Ascending aorta (tissue), 2 donors: ENCODE data around the gene AMDHD2. TPM values are rescaled to one million over a fixed set of nuclear protein-coding genes. Genes with fewer than 3 reads are reported as not detected.

Experiments used
- DNase-seq, 2 donors: peaks; one replicate each; pipeline ENCODE4 v3.0.0-alpha.2; 2019; ENCODE audit warnings: low spot score in 2 of 2
- H3K27ac ChIP-seq, 2 donors: fragments of 200-600 bp; sonication (generic); one replicate each; pipeline ENCODE4 v1.5.1; 2016 to 2017; ENCODE audit warnings: mild to moderate bottlenecking in 1 of 2
- H3K27me3 ChIP-seq: fragments of 200-600 bp; sonication (generic); one replicate; pipeline ENCODE4 v1.5.1; 2017
- H3K36me3 ChIP-seq, 2 donors: fragments of 200-600 bp; sonication (generic); one replicate each; pipeline ENCODE4 v1.5.1; 2016
- H3K4me1 ChIP-seq, 2 donors: fragments of 200-600 bp; sonication (generic); one replicate each; pipeline ENCODE4 v1.5.1; 2016 to 2017; ENCODE audit warnings: mild to moderate bottlenecking in 1 of 2
- H3K4me3 ChIP-seq, 2 donors: fragments of 200-600 bp; sonication (generic); one replicate each; pipeline ENCODE4 v1.5.1; 2016 to 2017; ENCODE audit warnings: mild to moderate bottlenecking in 1 of 2
- H3K9me3 ChIP-seq, 2 donors: fragments of 200-600 bp; sonication (generic); one replicate each; pipeline ENCODE4 v1.5.1; 2016
- intact Hi-C: fragments of 100-400 bp; cut with DNase I; formaldehyde crosslinking; loops from one replicate; pipeline ENCODE4 v1.15.1; 2023
- total RNA-seq: library from RNA; depleted of rRNA; stranded (reverse); fragments of >200 nt; gene quantifications from one replicate; pipeline ENCODE4 v1.1.0, GENCODE V29; 2016
- TF ChIP-seq, protein P1 (sequence below), 3 experiments: fragments of 200-600 bp in 2 of 3; fragments of 450-650 bp in 1 of 3; sonication (generic) in 2 of 3; IDR thresholded peaks; one replicate each; pipeline ENCODE4 v1.5.1; 2016 to 2019; ENCODE audit warnings: antibody characterized with exemption in 3 of 3, mild to moderate bottlenecking in 1 of 3, moderate library complexity in 1 of 3

AMDHD2 gene
- total RNA-seq, 1 donor from 2014 or later: 16.1 TPM

DNA sequence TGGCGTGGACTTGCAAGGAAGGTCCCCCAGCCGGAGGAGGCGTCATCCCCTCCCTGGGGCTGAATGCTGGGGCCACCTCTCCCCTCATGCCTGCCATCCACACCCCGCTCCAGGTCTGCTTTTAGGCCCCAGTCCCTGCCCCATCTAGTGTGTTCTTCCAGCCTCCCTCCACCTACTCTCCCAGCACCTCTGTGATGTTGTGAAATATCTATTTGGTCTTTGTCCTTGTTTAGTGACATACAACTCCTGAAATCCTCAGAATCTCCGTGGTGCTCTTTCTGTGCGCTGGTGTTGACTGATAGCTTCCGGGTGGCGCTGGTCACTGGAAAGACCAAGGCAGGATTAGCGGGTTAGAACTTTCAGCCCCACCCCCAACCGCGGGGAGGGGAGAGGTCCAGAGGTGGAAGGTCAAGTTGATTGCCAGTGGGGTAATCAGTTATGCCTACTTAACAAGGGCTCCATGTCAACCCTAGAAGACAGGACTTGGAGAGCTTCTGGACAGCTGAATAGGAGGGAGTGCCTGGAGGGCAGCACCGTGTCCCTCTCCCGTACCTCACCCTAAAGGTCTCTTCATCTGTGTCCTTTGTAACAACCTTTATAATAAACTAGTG lies 35.2 kb upstream of the AMDHD2 start:
- Histone ChIP-seq H3K4me3 (no peak overlapping the region), H3K27ac (no peak overlapping the region), H3K27me3 (no peaks in the 10 kb centered on the region), H3K36me3 (no peaks in the 10 kb centered on the region), H3K9me3 (no peaks in the 10 kb centered on the region), H3K4me1 (peaks cover 8 to 17% of the 10 kb centered on the region in 2 donors)
- no peak for DNase-seq
- TF ChIP-seq, protein P1, sequence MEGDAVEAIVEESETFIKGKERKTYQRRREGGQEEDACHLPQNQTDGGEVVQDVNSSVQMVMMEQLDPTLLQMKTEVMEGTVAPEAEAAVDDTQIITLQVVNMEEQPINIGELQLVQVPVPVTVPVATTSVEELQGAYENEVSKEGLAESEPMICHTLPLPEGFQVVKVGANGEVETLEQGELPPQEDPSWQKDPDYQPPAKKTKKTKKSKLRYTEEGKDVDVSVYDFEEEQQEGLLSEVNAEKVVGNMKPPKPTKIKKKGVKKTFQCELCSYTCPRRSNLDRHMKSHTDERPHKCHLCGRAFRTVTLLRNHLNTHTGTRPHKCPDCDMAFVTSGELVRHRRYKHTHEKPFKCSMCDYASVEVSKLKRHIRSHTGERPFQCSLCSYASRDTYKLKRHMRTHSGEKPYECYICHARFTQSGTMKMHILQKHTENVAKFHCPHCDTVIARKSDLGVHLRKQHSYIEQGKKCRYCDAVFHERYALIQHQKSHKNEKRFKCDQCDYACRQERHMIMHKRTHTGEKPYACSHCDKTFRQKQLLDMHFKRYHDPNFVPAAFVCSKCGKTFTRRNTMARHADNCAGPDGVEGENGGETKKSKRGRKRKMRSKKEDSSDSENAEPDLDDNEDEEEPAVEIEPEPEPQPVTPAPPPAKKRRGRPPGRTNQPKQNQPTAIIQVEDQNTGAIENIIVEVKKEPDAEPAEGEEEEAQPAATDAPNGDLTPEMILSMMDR (IDR thresholded peaks at IDR 0.05): no peak
- intact Hi-C loops: no loop called here

DNA sequence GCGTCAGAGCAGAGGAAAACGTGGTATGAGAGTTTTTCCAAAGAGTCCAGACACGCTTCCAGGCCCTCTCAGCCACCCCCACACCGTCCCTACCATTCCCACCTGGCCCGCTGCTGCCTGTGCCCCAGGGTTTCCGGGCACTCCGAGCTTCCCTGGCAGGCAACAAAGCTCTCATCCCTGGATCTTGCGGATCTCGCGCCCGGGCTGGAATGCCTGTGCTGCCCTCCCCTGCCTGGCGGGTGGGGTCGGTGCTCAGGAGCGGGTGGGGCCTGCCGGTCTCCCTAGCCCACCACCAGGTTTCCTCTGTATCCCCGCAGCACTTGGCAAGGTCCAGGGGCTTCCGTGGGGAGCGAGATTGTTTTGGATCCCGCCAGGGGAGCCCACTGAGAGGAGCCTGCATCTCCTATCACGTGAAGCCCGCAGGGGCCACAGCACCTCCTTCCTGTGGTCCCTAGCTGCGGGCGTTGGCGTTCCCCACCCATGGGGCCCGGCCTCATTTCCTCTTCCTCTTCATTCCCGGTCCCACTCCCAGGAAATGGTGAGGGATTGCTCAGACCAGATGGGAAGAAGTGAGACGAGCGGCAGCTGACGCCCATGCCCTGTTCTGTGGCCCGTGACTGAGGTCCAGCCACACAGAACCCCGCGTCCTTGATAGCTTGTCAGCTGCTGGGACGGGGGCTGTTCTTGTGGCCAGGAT lies 34.2 kb upstream of the AMDHD2 start:
- DNase-seq: no peak
- TF ChIP-seq, protein P1 (IDR thresholded peaks at IDR 0.05): no peak
- Histone ChIP-seq H3K27ac (no peak overlapping the region), H3K4me3 (no peak overlapping the region), H3K27me3 (no peaks in the 10 kb centered on the region), H3K36me3 (no peaks in the 10 kb centered on the region), H3K9me3 (no peaks in the 10 kb centered on the region), H3K4me1 (peaks cover 8 to 17% of the 10 kb centered on the region in 2 donors)
- intact Hi-C loops: no loop called here

DNA sequence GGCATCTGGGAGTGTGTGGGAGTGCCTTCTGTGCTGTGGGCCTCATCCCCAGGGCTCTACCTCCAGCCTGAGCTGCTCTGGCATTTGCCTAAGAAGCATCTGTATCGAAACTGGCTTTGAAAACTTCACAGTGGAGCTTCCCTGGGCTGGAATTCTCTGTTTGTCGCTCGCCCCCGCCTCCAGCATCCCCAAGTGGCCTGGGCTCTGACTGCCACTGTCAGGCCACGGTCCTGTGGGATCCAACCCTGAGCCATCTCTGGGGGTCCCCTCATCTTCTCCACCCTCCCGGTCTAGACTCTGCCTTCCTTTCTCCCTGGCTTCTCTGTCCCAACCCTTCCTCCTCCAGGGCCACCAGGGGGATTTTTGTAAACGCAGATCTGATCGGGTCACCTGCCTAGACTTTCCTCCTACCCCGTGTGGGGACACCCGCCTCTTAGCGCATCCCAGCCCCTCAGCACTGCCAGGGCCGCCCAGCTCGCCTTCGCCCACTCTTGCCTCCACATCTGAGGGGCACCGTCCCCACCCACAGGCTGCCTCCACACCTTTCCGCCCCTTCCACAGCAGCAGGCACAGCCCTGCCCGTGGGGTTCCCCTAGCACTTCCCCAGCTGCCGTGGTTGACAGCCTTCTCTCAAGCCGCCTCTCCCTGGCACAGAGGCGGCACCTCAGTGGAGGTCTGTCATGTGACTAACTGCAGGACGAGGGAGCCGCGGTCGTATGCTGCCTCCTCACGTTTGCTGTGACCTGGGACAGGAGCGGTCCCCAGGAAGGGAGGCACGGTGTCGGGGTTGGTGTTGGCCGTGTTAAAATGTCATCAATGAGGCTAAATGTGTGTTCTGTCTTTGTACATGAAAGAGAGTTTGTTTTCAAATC lies 33.3 kb upstream of the AMDHD2 start:
- Histone ChIP-seq H3K27me3 (no peaks in the 10 kb centered on the region), H3K27ac (no peak overlapping the region), H3K4me3 (no peak overlapping the region), H3K9me3 (no peaks in the 10 kb centered on the region), H3K4me1 (peaks cover 8 to 17% of the 10 kb centered on the region in 2 donors), H3K36me3 (no peaks in the 10 kb centered on the region)
- TF ChIP-seq, protein P1 (IDR thresholded peaks at IDR 0.05): no peak
- no peak for DNase-seq
- intact Hi-C loops: no loop called here

DNA sequence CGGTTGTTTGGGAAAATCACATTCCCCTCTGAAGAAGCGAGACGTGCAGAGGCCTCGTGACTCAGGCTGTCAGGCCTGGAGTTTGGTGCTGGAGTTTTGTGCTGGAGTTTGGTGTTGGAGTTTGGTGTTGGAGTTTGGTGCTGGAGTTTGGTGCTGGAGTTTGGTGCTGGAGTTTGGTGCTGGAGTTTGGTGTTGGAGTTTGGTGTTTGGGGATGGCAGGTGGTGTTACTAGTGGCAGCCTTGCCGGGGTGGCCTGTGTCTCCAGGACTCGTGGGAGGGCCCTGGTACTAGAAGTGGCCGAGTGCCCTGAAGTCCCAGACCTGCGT lies 32.7 kb upstream of the AMDHD2 start:
- Histone ChIP-seq H3K4me1 (peaks cover 7 to 15% of the 10 kb centered on the region in 2 donors), H3K4me3 (no peak overlapping the region), H3K27ac (no peak overlapping the region), H3K9me3 (no peaks in the 10 kb centered on the region), H3K36me3 (no peaks in the 10 kb centered on the region), H3K27me3 (no peaks in the 10 kb centered on the region)
- DNase-seq: no peak
- TF ChIP-seq, protein P1 (IDR thresholded peaks at IDR 0.05): no peak
- intact Hi-C loops: no loop called here

DNA sequence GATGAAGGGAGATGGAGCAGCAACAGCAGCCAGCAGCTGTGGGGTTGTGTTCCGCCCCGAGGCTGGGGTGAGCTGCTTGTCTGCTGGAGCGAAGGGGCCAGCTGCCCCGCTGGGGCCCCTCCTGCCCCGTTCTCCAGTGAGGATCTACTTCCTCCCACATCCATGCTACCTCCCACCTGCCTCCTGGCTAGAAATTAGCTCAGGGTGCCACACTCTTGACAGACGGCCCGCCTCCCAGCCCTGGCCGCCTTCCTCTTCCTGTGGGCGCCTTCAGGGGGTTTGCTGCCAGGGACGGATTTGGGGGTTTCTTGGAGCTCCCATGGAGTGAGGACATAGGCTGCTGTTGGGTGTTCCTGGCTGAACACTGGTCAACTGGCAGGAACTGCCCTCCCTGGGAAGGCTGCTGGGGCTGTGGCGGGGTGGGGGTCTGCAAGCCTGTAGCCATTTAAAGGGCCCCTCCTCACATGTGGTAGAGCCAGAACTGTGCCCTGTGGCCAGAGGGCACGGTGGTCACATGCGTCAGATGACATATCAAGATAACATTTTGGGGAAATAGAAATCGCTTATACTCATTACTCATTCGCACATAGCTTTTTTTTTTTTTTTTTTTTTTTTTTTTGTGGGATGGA lies 32.2 kb upstream of the AMDHD2 start:
- Histone ChIP-seq H3K4me1 (peaks cover 6 to 9% of the 10 kb centered on the region in 2 donors), H3K4me3 (no peak overlapping the region), H3K9me3 (no peaks in the 10 kb centered on the region), H3K27ac (no peak overlapping the region), H3K36me3 (no peaks in the 10 kb centered on the region), H3K27me3 (no peaks in the 10 kb centered on the region)
- TF ChIP-seq, protein P1 (IDR thresholded peaks at IDR 0.05): no peak
- no peak for DNase-seq
- intact Hi-C loops: no loop called here
